ENCODE data around the gene LGALS9C. TPM values are rescaled to one million over a fixed set of nuclear protein-coding genes. Genes with fewer than 3 reads are reported as not detected.
"Not testable (repeated sequence)": the region's sequence is repeated elsewhere in the genome, so short reads cannot be mapped to it uniquely, and the experiment has no call there.

The LGALS9C gene
- total RNA-seq, 1 experiment from 2014 or later: not detected

DNA sequence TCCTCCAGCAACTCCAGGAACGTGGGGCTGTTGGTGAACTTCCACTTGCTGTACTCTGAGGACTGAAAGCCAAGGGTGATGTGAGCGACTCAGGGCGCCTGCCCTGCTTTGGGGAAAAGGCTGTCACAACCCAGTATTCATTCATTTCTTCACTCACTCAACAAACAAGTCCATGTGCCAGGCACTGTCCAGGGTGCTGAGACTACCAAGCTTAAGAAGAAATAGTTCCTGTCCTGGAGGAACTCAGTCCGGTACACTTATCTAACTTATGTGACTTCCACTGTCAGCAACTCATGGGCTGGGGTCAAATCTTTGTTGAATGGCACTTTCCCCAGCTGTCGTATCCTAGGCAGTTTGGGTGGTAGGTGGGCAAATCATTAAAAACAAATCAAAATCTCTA is 26.6 kb downstream of the LGALS9C start:
- DNase-seq (ENCODE audit: low read depth, low spot score); H3K4me2 ChIP-seq (ENCODE audit: low read length); ATAC-seq; H3K27ac ChIP-seq (ENCODE audit: low read depth, low read length); H4K20me1 ChIP-seq (ENCODE audit: insufficient read depth); BruUV-seq (replicated peaks); H3K4me1 ChIP-seq (ENCODE audit: control insufficient read depth in 1 of 2, insufficient read depth in 2 of 2, low read length in 2 of 2); H3K27me3 ChIP-seq (ENCODE audit: insufficient read depth, low read length); H3K4me3 ChIP-seq (replicated peaks in 1 of 2; ENCODE audit: low read depth in 1 of 2, low read length in 2 of 2); CTCF ChIA-PET; RAD21 ChIA-PET (ENCODE audit: low non-redundant PET in 1 of 2, low total read pairs in 2 of 2, uncharacterized antibody in 2 of 2, unreplicated experiment in 2 of 2); H3K9ac ChIP-seq (ENCODE audit: low read length); POLR2A ChIA-PET; H3K9me3 ChIP-seq (ENCODE audit: control insufficient read depth in 1 of 2, insufficient read depth in 1 of 2, low read depth in 1 of 2, low read length in 2 of 2); intact Hi-C loops (cut with micrococcal nuclease); H2AFZ ChIP-seq (ENCODE audit: low read depth, low read length, poor library complexity, severe bottlenecking); H3K36me3 ChIP-seq (ENCODE audit: control insufficient read depth in 1 of 2, insufficient read depth in 2 of 2, low read length in 2 of 2); H3K9me2 ChIP-seq (ENCODE audit: insufficient read depth); H3K79me2 ChIP-seq (ENCODE audit: insufficient read depth, low read length): not testable (repeated sequence)

DNA sequence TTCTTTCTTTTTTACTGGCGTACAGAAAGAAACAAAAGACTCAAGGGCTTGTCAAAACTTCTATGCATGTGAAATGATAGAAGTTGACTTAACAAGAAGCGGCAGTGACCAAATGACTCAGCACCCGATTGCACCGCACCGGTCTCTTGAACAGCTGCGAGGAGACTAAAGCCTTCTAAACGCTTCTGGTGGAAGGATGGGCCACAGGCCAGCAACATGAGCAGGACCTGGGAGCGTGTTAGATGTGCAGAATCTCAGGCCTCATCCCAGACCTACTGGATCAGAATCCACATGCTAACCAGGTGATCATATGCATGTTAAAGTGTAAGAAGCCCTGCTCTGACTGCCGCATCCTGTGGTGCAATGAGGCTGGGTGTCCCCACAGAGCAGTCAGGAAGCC is 31.1 kb downstream of the LGALS9C start:
- RAD21 ChIA-PET (ENCODE audit: low non-redundant PET in 1 of 2, low total read pairs in 2 of 2, uncharacterized antibody in 2 of 2, unreplicated experiment in 2 of 2); POLR2A ChIA-PET; H3K27me3 ChIP-seq (ENCODE audit: insufficient read depth, low read length); H3K36me3 ChIP-seq (ENCODE audit: control insufficient read depth in 1 of 2, insufficient read depth in 2 of 2, low read length in 2 of 2); H3K4me2 ChIP-seq (ENCODE audit: low read length); intact Hi-C loops (cut with micrococcal nuclease); H3K9me3 ChIP-seq (ENCODE audit: control insufficient read depth in 1 of 2, insufficient read depth in 1 of 2, low read depth in 1 of 2, low read length in 2 of 2); BruUV-seq (replicated peaks); H3K27ac ChIP-seq (ENCODE audit: low read depth, low read length); DNase-seq (ENCODE audit: low read depth, low spot score); H3K79me2 ChIP-seq (ENCODE audit: insufficient read depth, low read length); H4K20me1 ChIP-seq (ENCODE audit: insufficient read depth); H3K9me2 ChIP-seq (ENCODE audit: insufficient read depth); H3K4me3 ChIP-seq (replicated peaks in 1 of 2; ENCODE audit: low read depth in 1 of 2, low read length in 2 of 2); H2AFZ ChIP-seq (ENCODE audit: low read depth, low read length, poor library complexity, severe bottlenecking); ATAC-seq; H3K9ac ChIP-seq (ENCODE audit: low read length); H3K4me1 ChIP-seq (ENCODE audit: control insufficient read depth in 1 of 2, insufficient read depth in 2 of 2, low read length in 2 of 2); CTCF ChIA-PET: not testable (repeated sequence)

DNA sequence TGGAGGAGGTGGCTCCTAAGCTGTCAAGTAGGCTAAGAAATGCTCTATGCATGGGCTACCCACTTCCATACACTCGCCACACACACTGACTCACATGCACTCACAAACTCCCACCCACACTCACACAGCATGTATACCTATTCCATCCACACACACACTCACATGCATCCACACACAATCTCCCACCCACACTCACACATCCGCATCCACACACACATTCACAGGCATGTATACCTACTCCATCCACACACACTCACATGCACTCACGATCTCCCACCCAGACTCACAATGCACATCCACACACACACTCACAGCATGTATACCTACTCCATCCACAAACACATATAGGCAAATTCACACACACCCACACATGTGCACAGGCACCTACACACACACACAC is 32.1 kb downstream of the LGALS9C start:
- H3K4me3 ChIP-seq (replicated peaks in 1 of 2; ENCODE audit: low read depth in 1 of 2, low read length in 2 of 2); H2AFZ ChIP-seq (ENCODE audit: low read depth, low read length, poor library complexity, severe bottlenecking); intact Hi-C loops (cut with micrococcal nuclease); H3K9ac ChIP-seq (ENCODE audit: low read length); H3K27me3 ChIP-seq (ENCODE audit: insufficient read depth, low read length); DNase-seq (ENCODE audit: low read depth, low spot score); H3K4me1 ChIP-seq (ENCODE audit: control insufficient read depth in 1 of 2, insufficient read depth in 2 of 2, low read length in 2 of 2); H3K9me2 ChIP-seq (ENCODE audit: insufficient read depth); BruUV-seq (replicated peaks); H4K20me1 ChIP-seq (ENCODE audit: insufficient read depth); H3K79me2 ChIP-seq (ENCODE audit: insufficient read depth, low read length); H3K4me2 ChIP-seq (ENCODE audit: low read length); CTCF ChIA-PET; ATAC-seq; RAD21 ChIA-PET (ENCODE audit: low non-redundant PET in 1 of 2, low total read pairs in 2 of 2, uncharacterized antibody in 2 of 2, unreplicated experiment in 2 of 2); H3K27ac ChIP-seq (ENCODE audit: low read depth, low read length); POLR2A ChIA-PET; H3K9me3 ChIP-seq (ENCODE audit: control insufficient read depth in 1 of 2, insufficient read depth in 1 of 2, low read depth in 1 of 2, low read length in 2 of 2); H3K36me3 ChIP-seq (ENCODE audit: control insufficient read depth in 1 of 2, insufficient read depth in 2 of 2, low read length in 2 of 2): not testable (repeated sequence)

DNA sequence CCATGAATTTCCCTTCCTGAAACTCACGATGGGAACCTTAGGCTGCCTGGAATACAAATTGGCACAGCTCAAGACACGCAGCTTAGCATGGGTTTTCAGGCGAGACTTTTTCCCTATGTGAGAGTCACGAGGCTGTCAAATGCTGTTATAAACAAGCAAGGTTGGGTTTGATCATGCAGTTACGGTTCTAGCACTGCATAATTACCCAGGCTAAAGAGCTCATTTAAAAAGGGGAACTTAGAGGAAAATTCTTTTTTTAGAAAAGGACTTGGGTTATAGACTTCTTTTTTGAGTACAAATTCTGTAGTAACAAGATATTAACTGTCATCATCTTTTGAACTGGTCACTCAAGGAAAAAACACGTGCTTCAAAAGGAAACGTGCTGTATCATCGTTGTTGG is 44.5 kb downstream of the LGALS9C start:
- H3K27me3 ChIP-seq (ENCODE audit: insufficient read depth, low read length); H3K36me3 ChIP-seq (ENCODE audit: control insufficient read depth in 1 of 2, insufficient read depth in 2 of 2, low read length in 2 of 2); H3K9me3 ChIP-seq (ENCODE audit: control insufficient read depth in 1 of 2, insufficient read depth in 1 of 2, low read depth in 1 of 2, low read length in 2 of 2); CTCF ChIA-PET; DNase-seq (ENCODE audit: low read depth, low spot score); H3K9ac ChIP-seq (ENCODE audit: low read length); ATAC-seq; H3K4me3 ChIP-seq (replicated peaks in 1 of 2; ENCODE audit: low read depth in 1 of 2, low read length in 2 of 2); H3K79me2 ChIP-seq (ENCODE audit: insufficient read depth, low read length); BruUV-seq (replicated peaks); H2AFZ ChIP-seq (ENCODE audit: low read depth, low read length, poor library complexity, severe bottlenecking); H3K4me1 ChIP-seq (ENCODE audit: control insufficient read depth in 1 of 2, insufficient read depth in 2 of 2, low read length in 2 of 2); POLR2A ChIA-PET; H4K20me1 ChIP-seq (ENCODE audit: insufficient read depth); intact Hi-C loops (cut with micrococcal nuclease); H3K4me2 ChIP-seq (ENCODE audit: low read length); RAD21 ChIA-PET (ENCODE audit: low non-redundant PET in 1 of 2, low total read pairs in 2 of 2, uncharacterized antibody in 2 of 2, unreplicated experiment in 2 of 2); H3K27ac ChIP-seq (ENCODE audit: low read depth, low read length); H3K9me2 ChIP-seq (ENCODE audit: insufficient read depth): not testable (repeated sequence)

DNA sequence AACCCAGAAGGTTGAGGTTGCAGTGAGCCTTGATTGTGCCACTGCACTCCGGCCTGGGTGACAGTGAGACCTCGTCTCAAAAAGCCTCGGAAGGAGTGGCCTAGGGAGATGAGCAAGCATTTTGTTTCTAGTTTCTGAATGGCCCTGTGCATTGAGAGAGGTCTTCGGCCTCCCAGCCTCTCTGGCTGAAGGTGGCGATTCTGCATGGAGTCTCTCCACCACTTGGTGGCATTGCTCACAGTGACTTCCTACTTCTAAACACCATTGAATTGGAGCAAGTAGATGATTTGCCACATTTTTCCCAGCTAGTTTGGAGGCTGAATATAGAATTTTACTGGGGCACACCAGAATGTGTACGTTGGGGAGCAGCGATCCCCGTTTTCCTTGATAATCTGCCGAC is 48.4 kb downstream of the LGALS9C start:
- peak; percentile 70 for ATAC-seq
- H4K20me1 ChIP-seq (ENCODE audit: insufficient read depth); H3K9me3 ChIP-seq (ENCODE audit: control insufficient read depth in 1 of 2, insufficient read depth in 1 of 2, low read depth in 1 of 2, low read length in 2 of 2); RAD21 ChIA-PET (ENCODE audit: low non-redundant PET in 1 of 2, low total read pairs in 2 of 2, uncharacterized antibody in 2 of 2, unreplicated experiment in 2 of 2); BruUV-seq (replicated peaks); H3K4me2 ChIP-seq (ENCODE audit: low read length); H3K4me3 ChIP-seq (replicated peaks in 1 of 2; ENCODE audit: low read depth in 1 of 2, low read length in 2 of 2); intact Hi-C loops (cut with micrococcal nuclease); H3K4me1 ChIP-seq (ENCODE audit: control insufficient read depth in 1 of 2, insufficient read depth in 2 of 2, low read length in 2 of 2); DNase-seq (ENCODE audit: low read depth, low spot score); H3K36me3 ChIP-seq (ENCODE audit: control insufficient read depth in 1 of 2, insufficient read depth in 2 of 2, low read length in 2 of 2); H3K27me3 ChIP-seq (ENCODE audit: insufficient read depth, low read length); H3K9ac ChIP-seq (ENCODE audit: low read length); H2AFZ ChIP-seq (ENCODE audit: low read depth, low read length, poor library complexity, severe bottlenecking); H3K79me2 ChIP-seq (ENCODE audit: insufficient read depth, low read length); H3K9me2 ChIP-seq (ENCODE audit: insufficient read depth); CTCF ChIA-PET; POLR2A ChIA-PET; H3K27ac ChIP-seq (ENCODE audit: low read depth, low read length): not testable (repeated sequence)
